HepG2 (cell line): ENCODE data around the gene GDE1. TPM values are rescaled to one million over a fixed set of nuclear protein-coding genes. Genes with fewer than 3 reads are reported as not detected.

Source experiments
- AKNA ChIP-seq: sonication (generic); formaldehyde crosslinking; IDR thresholded peaks from 2 replicates; pipeline ENCODE4 v1.4.0; 2020; ENCODE audit warnings: missing genetic modification reagents, borderline replicate concordance
- BHLHE40 ChIP-seq: IDR thresholded peaks from 2 replicates; pipeline ENCODE4 v1.6.1; 2011; ENCODE audit warnings: low read length, improper control_type of control experiment
- DNMT1 ChIP-seq: sonication (generic); formaldehyde crosslinking; IDR thresholded peaks from 2 replicates; pipeline ENCODE4 v1.5.1; 2020; ENCODE audit warnings: mild to moderate bottlenecking, missing genetic modification reagents
- HIC2 ChIP-seq: sonication (generic); formaldehyde crosslinking; IDR thresholded peaks from 2 replicates; pipeline ENCODE4 v1.9.0; 2022; ENCODE audit warnings: low read depth, missing genetic modification reagents
- KDM2A ChIP-seq: sonication (generic); formaldehyde crosslinking; IDR thresholded peaks from 2 replicates; pipeline ENCODE4 v1.4.0; 2020; ENCODE audit warnings: low read depth, missing genetic modification reagents, borderline replicate concordance
- KLF12 ChIP-seq: sonication (generic); formaldehyde crosslinking; IDR thresholded peaks from 2 replicates; pipeline ENCODE4 v1.4.0; 2020; ENCODE audit warnings: missing genetic modification reagents, borderline replicate concordance
- KLF6 ChIP-seq: IDR thresholded peaks from 2 replicates; pipeline ENCODE4 v1.8.0; 2016; ENCODE audit warnings: missing biosample characterization, missing genetic modification reagents
- MIER3 ChIP-seq: IDR thresholded peaks from 2 replicates; pipeline ENCODE4 v1.6.1; 2016; ENCODE audit warnings: missing compliant biosample characterization, borderline replicate concordance
- MYC ChIP-seq: sonication (generic); formaldehyde crosslinking; IDR thresholded peaks from 2 replicates; pipeline ENCODE4 v1.9.0; 2021; ENCODE audit warnings: missing genetic modification reagents, borderline replicate concordance
- NFYC ChIP-seq: IDR thresholded peaks from 2 replicates; pipeline ENCODE4 v1.6.1; 2016; ENCODE audit warnings: missing genetic modification reagents, missing compliant biosample characterization
- SIX1 ChIP-seq: sonication (generic); formaldehyde crosslinking; IDR thresholded peaks from 2 replicates; pipeline ENCODE4 v1.4.0; 2020; ENCODE audit warnings: missing genetic modification reagents, borderline replicate concordance
- SKI ChIP-seq: fragments of 450-650 bp; IDR thresholded peaks from one replicate; pipeline ENCODE4 v1.6.1; 2018; ENCODE audit warnings: mild to moderate bottlenecking; ENCODE audit not compliant: partially characterized antibody
- SP1 ChIP-seq, 2 experiments: fragments of 450-650 bp in 1 of 2; sonication (generic) in 1 of 2; formaldehyde crosslinking in 1 of 2; IDR thresholded peaks; 2 replicates each; pipeline versions ENCODE4 v1.4.0 to v1.6.1; 2016 to 2020; ENCODE audit warnings: missing genetic modification reagents in 1 of 2
- TCF7 ChIP-seq: sonication (generic); IDR thresholded peaks from 2 replicates; pipeline ENCODE4 v1.6.1; 2016; ENCODE audit warnings: antibody characterized with exemption, low read depth
- ZBTB44 ChIP-seq: sonication (generic); formaldehyde crosslinking; IDR thresholded peaks from 2 replicates; pipeline ENCODE4 v1.4.0; 2020; ENCODE audit warnings: missing genetic modification reagents
- ZNF12 ChIP-seq: sonication (generic); formaldehyde crosslinking; IDR thresholded peaks from 2 replicates; pipeline ENCODE4 v1.5.0; 2020; ENCODE audit warnings: missing genetic modification reagents
- ZNF124 ChIP-seq: sonication (generic); formaldehyde crosslinking; IDR thresholded peaks from 2 replicates; pipeline ENCODE4 v1.4.0; 2020; ENCODE audit warnings: missing genetic modification reagents
- ZNF232 ChIP-seq: sonication (generic); formaldehyde crosslinking; IDR thresholded peaks from 2 replicates; pipeline ENCODE4 v1.4.0; 2020; ENCODE audit warnings: missing genetic modification reagents, borderline replicate concordance
- ZNF577 ChIP-seq: sonication (generic); formaldehyde crosslinking; IDR thresholded peaks from 2 replicates; pipeline ENCODE4 v1.4.0; 2020; ENCODE audit warnings: mild to moderate bottlenecking, low read depth, missing genetic modification reagents, borderline replicate concordance
- ZNF619 ChIP-seq: sonication (generic); formaldehyde crosslinking; IDR thresholded peaks from 2 replicates; pipeline ENCODE4 v1.4.0; 2020; ENCODE audit warnings: mild to moderate bottlenecking, missing genetic modification reagents
- polyA plus RNA-seq, 8 experiments: library from polyadenylated mRNA; depleted of rRNA in 3 of 8; stranded (reverse) in 7 of 8; unstranded in 1 of 8; fragments of >200 nt; fragmentation: Illumina TruSeq in 4 of 8; extraction: Trizol in 4 of 8; gene quantifications; 2 replicates each; pipeline versions ENCODE4 v1.2.1 to v1.2.3, GENCODE V29; 2011 to 2016; ENCODE audit warnings: low read depth in 4 of 8, missing spikeins in 1 of 8, mixed read lengths in 1 of 8; ENCODE audit not compliant: insufficient read depth in 1 of 8
- total RNA-seq, 5 experiments: library from RNA; depleted of rRNA; stranded (reverse); fragments of >200 nt; fragmentation: Illumina TruSeq; extraction: Trizol; gene quantifications; 2 replicates each; pipeline ENCODE4 v1.2.3, GENCODE V29; 2016; ENCODE audit warnings: low read depth in 1 of 5
- TF ChIP-seq, protein P1 (sequence below): sonication (generic); formaldehyde crosslinking; IDR thresholded peaks from 2 replicates; pipeline ENCODE4 v1.4.0; 2020; ENCODE audit warnings: mild to moderate bottlenecking, low read depth, missing genetic modification reagents

GDE1 gene
- total and polyA plus RNA-seq, 2 of the 13 experiments (the other 11 are each of a cell fraction or from before 2014, with no cell fraction given) = 35.9 to 59.0 TPM

- no peak for TF ChIP-seq SIX1 (CRISPR knock-in tag)
- no peak for TF ChIP-seq HIC2
- peak; percentile 2; the same call in 1 of the 2 replicates for TF ChIP-seq DNMT1 (CRISPR knock-in tag)
- no peak for TF ChIP-seq ZNF232 (CRISPR knock-in tag)
- TF ChIP-seq ZNF12 = peak; percentile 61; the same call in 1 of the 2 replicates
- TF ChIP-seq TCF7 = no peak
- peak; percentile 76 for TF ChIP-seq KDM2A (CRISPR knock-in tag)
- peak; percentile 66; the same call in 1 of the 2 replicates for TF ChIP-seq MYC (CRISPR knock-in tag)
- TF ChIP-seq NFYC (CRISPR knock-in tag) = peak; percentile 63; the same call in 1 of the 2 replicates
- TF ChIP-seq SP1 (IDR thresholded peaks at IDR 0.05) = no peak
- no peak; the same call in 1 of the 2 replicates for TF ChIP-seq SP1 (CRISPR knock-in tag; IDR thresholded peaks at IDR 0.05)
- TF ChIP-seq ZNF577 = no peak
- TF ChIP-seq AKNA (CRISPR knock-in tag) = no peak
- TF ChIP-seq, protein P1, sequence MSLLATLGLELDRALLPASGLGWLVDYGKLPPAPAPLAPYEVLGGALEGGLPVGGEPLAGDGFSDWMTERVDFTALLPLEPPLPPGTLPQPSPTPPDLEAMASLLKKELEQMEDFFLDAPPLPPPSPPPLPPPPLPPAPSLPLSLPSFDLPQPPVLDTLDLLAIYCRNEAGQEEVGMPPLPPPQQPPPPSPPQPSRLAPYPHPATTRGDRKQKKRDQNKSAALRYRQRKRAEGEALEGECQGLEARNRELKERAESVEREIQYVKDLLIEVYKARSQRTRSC (CRISPR knock-in tag) = no peak
- TF ChIP-seq ZNF619 (CRISPR knock-in tag) = peak; percentile 89; the same call in 1 of the 2 replicates
- peak; percentile 86 for TF ChIP-seq ZNF124 (CRISPR knock-in tag)
- TF ChIP-seq SKI = peak; percentile 39
- 0 out of 2 replicates have a peak, but pooled peaks have one; percentile 55 for TF ChIP-seq MIER3 (CRISPR knock-in tag)
- TF ChIP-seq BHLHE40 = peak; percentile 46; the same call in 1 of the 2 replicates
- TF ChIP-seq KLF6 = no peak
- TF ChIP-seq KLF12 (CRISPR knock-in tag) = no peak
- no peak for TF ChIP-seq ZBTB44 (CRISPR knock-in tag)
Measured at GRCh38 chr16:19523559-19524355, 1.9 kb upstream of the GDE1 start, which contains the start of gene CCP110 (continued).
